Osteocyte (in vitro differentiated cells): ENCODE measurements around the gene ATXN10. TPM values are rescaled to one million over a fixed set of nuclear protein-coding genes. Genes with fewer than 3 reads are reported as not detected.

ENCODE experiments used
- DNase-seq: peaks from one replicate; pipeline ENCODE4 v3.0.0; 2021; ENCODE audit warnings: mixed read lengths; ENCODE audit not compliant: unreplicated experiment; ENCODE audit errors: extremely low spot score
- H3K27ac Mint-ChIP-seq: one replicate; pipeline ENCODE4 v1.8.0; 2021; ENCODE audit warnings: mild to moderate bottlenecking, mixed read lengths; ENCODE audit not compliant: unreplicated experiment
- H3K27me3 Mint-ChIP-seq: one replicate; pipeline ENCODE4 v1.8.0; 2021; ENCODE audit warnings: mixed read lengths; ENCODE audit not compliant: unreplicated experiment
- H3K36me3 Mint-ChIP-seq: one replicate; pipeline ENCODE4 v1.8.0; 2021; ENCODE audit warnings: mixed read lengths; ENCODE audit not compliant: unreplicated experiment
- H3K4me1 Mint-ChIP-seq: one replicate; pipeline ENCODE4 v1.8.0; 2021; ENCODE audit warnings: mixed read lengths; ENCODE audit not compliant: unreplicated experiment
- H3K4me3 Mint-ChIP-seq: one replicate; pipeline ENCODE4 v1.8.0; 2021; ENCODE audit warnings: mild to moderate bottlenecking, moderate library complexity, mixed read lengths; ENCODE audit not compliant: unreplicated experiment
- H3K9me3 Mint-ChIP-seq: one replicate; pipeline ENCODE4 v1.8.0; 2021; ENCODE audit warnings: mixed read lengths; ENCODE audit not compliant: unreplicated experiment
- CTCF ChIP-seq: fragments of 200-600 bp; sonication (generic); IDR thresholded peaks from 2 replicates; pipeline ENCODE4 v1.5.0; 2021; ENCODE audit warnings: antibody characterized with exemption, mild to moderate bottlenecking, moderate library complexity
- total RNA-seq: library from RNA; stranded (reverse); gene quantifications from 2 replicates; pipeline ENCODE4 v1.2.1, GENCODE V29; 2021

Gene ATXN10
- total RNA-seq, 1 donor from 2014 or later, result 164 TPM

- Mint-ChIP-seq H3K27ac (no peak overlapping the region), H3K9me3 (no peaks in the 10 kb centered on the region), H3K4me3 (no peak overlapping the region), H3K4me1 (peaks cover 2% of the 10 kb centered on the region), H3K27me3 (peaks cover 44% of the 10 kb centered on the region), H3K36me3 (no peaks in the 10 kb centered on the region)
- TF ChIP-seq CTCF, result no peak
- DNase-seq, result no peak
These were observed 38.7 kb upstream of the ATXN10 start for GRCh38 chr22:45632791-45633515.

- Mint-ChIP-seq H3K4me1 (peaks cover 15% of the 10 kb centered on the region), H3K36me3 (no peaks in the 10 kb centered on the region), H3K27me3 (peaks cover 41% of the 10 kb centered on the region), H3K27ac (no peak overlapping the region), H3K4me3 (no peak overlapping the region), H3K9me3 (no peaks in the 10 kb centered on the region)
- TF ChIP-seq CTCF, result no peak
- DNase-seq, result no peak
These were observed 35.0 kb upstream of the ATXN10 start for GRCh38 chr22:45636683-45637082.

GRCh38 chr22:45638197-45638596 is 33.4 kb upstream of the ATXN10 start:
- no peak overlapping the region for H3K4me3 Mint-ChIP-seq
- H3K36me3 Mint-ChIP-seq, result no peaks in the 10 kb centered on the region
- no peak overlapping the region for H3K27ac Mint-ChIP-seq
- H3K27me3 Mint-ChIP-seq, result peaks cover 31% of the 10 kb centered on the region
- no peak for DNase-seq
- H3K4me1 Mint-ChIP-seq, result peaks cover 15% of the 10 kb centered on the region
- no peaks in the 10 kb centered on the region for H3K9me3 Mint-ChIP-seq
- no peak for TF ChIP-seq CTCF

GRCh38 chr22:45638834-45639746 is 32.5 kb upstream of the ATXN10 start:
- H3K36me3 Mint-ChIP-seq, result no peaks in the 10 kb centered on the region
- peaks cover 23% of the 10 kb centered on the region for H3K27me3 Mint-ChIP-seq
- no peak for DNase-seq
- H3K27ac Mint-ChIP-seq, result peak overlapping the region; percentile 38
- no peak for TF ChIP-seq CTCF
- H3K4me1 Mint-ChIP-seq, result peaks cover 15% of the 10 kb centered on the region
- H3K4me3 Mint-ChIP-seq, result no peak overlapping the region
- H3K9me3 Mint-ChIP-seq, result no peaks in the 10 kb centered on the region

- Mint-ChIP-seq H3K36me3 (no peaks in the 10 kb centered on the region), H3K27me3 (peaks cover 22% of the 10 kb centered on the region), H3K4me3 (no peak overlapping the region), H3K9me3 (no peaks in the 10 kb centered on the region), H3K27ac (no peak overlapping the region), H3K4me1 (peaks cover 15% of the 10 kb centered on the region)
- DNase-seq, result no peak
- no peak for TF ChIP-seq CTCF
These were observed 31.9 kb upstream of the ATXN10 start for GRCh38 chr22:45639747-45640102.
